DMS 273 (cell line): ENCODE data around the gene PALM.

Experiments used
- DNase-seq: peaks from one replicate; lab custom pipeline; 2025; ENCODE audit not compliant: unreplicated experiment; lab: John Stamatoyannopoulos, UW

PALM gene

DNA sequence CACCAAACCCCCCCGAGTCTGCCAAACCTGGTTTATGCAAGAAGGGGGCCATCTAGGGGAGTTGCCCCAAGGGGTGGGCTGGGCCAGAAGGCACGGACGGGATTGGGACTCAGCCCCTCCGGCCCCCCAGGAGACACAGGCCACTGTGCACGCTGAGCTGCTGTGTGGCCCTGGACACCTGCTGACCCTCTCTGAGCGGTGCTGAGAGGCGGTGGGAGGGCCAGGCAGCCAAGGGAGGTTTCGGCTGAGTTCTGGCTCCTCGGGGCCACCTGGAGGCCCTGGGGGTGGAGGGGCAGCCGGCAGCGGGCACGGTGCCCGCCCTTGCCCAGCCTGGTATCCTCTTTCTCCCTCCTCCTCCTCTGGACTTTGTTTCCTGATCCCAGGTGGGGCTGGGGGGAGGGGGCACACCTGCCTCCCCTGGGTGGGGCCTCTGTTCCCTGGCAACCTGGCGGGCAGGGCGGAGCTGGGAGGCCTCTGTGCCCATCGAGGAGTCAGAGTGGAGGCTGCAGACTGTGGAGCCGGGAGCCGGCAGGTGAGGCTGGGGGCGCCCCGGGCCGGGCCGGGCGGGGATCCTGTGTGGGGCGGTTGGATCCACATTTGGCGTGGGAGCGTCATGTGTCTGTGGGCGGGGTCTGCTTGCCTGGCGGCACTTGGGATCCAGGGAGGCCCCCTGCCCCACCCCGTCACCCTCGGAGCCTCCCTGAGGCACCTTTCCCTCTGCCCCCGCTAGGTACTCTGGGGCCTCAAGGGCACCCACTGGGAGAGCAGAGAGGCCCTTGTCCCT lies 42.1 kb downstream of the PALM start, which contains the start of gene MISP:
MISP (plus strand) TSS at position 473 of the 784 bp plus-strand sequence. CDS start 5,835 bp downstream, outside the sequence.
- no peak for DNase-seq

- DNase-seq: no peak
These were observed 43.0 kb downstream of the PALM start for GRCh38 chr19:751501-752341.

DNA sequence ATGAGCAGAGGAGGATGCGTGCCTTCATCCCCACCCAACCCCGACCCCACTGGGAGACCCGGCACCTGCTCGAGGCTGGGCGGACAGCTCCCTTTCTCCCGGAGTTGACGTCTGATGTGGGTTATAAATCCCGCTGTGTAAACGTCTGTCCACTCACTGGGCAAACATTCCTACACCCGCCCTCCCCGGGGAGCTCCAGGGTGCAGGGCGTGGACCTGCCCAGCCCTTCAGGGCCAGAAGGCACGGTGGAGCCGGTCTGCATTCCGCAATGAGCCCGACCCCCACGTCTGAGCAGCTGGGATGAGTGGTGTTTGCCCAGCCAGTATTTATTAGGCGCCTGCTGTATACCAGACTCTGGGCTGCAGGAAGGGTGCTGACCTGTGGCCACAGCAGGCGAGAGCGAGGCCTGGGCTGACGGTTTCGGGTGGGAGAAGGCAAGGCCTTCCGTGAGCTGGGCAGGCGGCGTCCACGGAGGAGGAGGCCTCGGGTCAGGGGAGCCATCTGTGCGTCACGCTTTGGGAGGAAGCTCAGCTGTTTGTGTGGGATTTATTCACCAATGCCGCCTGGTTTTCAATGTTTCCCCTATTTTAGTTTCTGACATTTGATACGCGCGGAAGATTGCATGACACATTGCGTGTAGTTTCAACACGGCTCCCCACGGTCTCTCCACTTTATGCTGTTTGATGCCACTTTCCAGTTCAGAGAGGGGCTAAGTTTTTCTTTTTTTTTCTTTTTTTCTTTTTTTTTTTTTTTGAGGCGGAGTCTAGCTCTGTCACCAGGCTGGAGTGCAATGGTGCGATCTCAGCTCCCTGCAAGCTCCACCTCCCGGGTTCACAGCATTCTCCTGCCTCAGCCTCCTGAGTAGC lies 44.1 kb downstream of the PALM start:
- no peak for DNase-seq

DNA sequence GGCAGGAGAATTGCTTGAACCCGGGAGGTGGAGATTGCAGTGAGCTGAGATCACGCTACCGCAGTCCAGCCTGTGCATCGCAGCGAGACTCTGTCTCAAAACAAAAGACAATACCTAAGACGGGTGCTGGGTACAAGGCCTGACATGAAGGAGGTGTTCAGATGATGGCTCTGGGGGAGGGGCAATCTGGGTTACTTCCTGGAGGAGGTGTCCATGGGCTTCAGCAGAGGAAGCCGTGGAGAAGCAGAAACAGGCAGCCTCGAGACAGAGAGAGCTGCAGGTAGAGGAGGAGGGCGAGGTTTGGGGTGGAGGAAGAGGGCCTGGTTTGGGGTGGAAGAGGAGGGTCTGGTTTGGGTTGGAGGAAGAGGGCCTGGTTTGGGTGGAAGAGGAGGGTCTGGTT lies 45.8 kb downstream of the PALM start:
- no peak for DNase-seq

GRCh38 chr19:755063-755462 lies 46.3 kb downstream of the PALM start:
- DNase-seq: no peak

DNA sequence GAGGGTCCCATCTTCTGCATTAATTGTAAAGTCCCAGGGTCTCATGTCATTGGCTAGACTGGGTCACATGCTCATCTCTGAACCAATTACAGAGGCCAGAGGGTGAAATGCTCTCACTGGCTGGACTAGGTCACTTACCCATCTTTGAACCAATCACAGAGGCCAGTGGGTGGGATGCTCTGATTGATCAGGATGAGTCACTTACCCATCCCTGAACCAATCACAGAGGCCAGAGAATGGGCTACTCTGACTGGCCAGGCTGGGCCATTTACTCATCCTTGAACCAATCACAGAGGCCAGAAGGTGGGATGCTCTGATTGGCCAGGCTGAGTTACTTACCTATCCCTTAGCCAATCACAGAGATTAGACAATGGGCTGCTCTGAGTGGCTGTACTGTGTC lies 47.5 kb downstream of the PALM start:
- peak; percentile 47 for DNase-seq

DNA sequence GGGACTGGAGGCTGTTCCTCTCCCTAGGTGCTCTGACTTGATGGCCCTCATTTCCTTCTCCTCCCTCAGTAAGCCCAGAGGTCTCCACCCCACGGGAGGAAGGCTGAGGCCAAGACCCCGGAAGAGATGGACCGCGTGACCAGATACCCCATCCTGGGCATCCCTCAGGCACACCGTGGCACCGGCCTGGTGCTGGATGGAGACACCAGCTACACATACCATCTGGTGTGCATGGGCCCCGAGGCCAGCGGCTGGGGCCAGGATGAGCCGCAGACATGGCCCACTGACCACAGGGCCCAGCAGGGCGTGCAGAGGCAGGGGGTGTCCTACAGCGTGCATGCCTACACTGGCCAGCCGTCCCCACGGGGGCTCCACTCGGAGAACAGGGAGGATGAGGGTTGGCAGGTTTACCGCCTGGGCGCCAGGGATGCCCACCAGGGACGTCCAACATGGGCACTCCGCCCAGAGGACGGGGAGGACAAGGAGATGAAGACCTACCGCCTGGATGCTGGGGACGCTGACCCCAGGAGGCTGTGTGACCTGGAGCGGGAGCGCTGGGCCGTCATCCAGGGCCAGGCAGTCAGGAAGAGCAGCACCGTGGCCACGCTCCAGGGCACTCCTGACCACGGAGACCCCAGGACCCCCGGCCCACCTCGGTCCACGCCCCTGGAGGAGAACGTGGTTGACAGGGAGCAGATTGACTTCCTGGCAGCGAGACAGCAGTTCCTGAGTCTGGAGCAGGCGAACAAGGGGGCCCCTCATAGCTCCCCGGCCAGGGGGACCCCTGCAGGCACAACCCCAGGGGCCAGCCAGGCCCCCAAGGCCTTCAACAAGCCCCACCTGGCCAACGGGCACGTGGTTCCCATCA lies 48.3 kb downstream of the PALM start:
- DNase-seq: no peak

- DNase-seq: no peak
These were observed 49.3 kb downstream of the PALM start for GRCh38 chr19:757811-758668.

DNA sequence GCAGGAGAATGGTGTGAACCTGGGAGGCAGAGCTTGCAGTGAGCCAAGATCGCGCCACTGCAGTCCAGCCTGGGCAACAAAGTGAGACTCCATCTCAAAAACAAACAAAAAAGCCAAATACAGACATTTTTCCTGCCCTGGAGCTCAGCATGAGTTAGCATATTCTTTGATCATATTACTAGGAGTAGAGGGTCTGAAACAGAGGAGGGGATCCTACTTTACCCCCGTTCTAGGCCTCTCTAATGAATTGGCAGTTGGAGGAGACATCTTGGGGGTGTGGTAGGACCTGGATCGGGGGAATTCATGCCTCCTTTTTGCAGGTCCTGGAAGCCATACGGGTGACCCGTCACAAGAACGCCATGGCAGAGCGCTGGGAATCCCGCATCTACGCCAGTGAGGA lies 54.4 kb downstream of the PALM start:
- DNase-seq: no peak

- no peak for DNase-seq
These were observed 55.1 kb downstream of the PALM start for GRCh38 chr19:763869-764268.

DNA sequence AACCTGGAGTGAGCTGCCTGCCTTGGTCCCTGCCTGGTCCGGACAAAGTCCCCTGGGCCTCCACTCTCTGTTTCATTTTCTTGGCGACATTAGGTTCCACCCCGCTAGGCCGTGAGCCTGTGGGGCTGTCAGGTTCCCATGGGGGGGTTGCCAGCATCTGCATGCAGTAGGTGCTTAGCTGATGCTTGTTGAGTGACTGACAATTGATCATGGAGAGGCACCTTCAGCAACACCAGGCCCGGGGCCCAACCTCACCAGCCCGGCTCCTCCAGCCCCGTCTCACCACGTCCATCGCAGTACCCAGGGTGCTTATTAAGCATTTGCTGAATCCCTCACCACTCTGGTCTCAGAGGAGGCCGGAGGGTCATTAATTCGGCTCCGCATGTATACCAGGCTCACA lies 55.6 kb downstream of the PALM start:
- DNase-seq: no peak

GRCh38 chr19:765179-765738 lies 56.5 kb downstream of the PALM start:
- no peak for DNase-seq

DNA sequence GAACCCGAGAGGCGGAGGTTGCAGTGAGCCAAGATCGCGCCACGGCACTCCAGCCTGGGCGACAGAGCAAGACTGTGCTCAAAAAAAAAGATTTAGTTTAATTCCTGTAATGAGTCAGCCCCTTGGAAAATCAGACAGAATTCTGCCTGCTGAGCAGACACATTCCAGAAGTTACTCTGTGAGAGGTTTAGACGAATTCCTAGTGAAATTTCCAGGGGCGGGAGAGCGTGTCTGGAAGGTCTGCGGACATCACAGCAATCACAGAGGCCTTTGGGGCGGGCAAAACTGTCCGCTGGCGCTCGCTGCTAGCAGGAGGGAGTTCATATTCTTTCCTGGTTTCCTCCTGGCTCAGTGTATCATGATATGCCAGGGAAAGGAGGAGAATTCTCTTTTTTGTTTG lies 59.7 kb downstream of the PALM start:
- DNase-seq: no peak

- no peak for DNase-seq
These were observed 60.9 kb downstream of the PALM start for GRCh38 chr19:769616-770015.

DNA sequence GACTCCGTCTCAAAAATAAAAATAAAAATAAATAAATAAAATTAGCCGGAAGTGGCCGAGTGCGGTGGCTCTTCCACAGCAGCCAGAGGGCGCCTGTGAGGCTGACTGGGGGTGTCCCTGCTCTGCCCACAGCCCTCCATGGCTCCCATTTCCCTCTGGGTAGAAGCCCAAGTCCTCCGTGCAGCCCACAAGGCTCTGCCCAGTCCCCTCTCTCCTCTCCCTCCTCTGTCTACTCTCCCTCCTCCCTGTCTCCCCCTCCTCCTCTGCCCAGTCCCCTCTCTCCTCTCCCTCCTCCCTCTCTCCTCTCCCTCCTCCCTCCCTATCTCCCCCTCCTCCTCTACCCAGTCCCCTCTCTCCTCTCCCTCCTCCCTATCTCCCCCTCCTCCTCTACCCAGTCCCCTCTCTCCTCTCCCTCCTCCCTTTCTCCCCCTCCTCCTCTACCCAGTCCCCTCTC lies 62.6 kb downstream of the PALM start:
- DNase-seq: peak; percentile 83

DNA sequence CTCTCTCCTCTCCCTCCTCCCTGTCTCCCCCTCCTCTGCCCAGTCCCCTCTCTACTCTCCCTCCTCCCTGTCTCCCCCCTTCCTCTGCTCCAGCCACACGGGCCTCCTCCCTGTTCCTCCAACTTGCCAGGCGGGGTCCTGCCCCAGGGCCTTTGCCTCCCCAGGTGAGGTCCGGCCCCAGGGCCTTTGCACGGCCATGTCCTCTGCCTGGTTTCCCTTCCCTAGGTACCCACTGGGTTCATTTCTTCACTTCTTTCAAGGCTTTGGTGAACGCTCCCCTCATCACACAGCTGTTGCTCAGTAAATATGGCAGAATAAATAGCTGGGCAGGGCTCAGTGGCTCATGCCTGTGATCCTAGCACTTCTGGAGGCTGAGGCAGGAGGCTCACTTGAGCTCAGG lies 63.3 kb downstream of the PALM start:
- no peak for DNase-seq

DNA sequence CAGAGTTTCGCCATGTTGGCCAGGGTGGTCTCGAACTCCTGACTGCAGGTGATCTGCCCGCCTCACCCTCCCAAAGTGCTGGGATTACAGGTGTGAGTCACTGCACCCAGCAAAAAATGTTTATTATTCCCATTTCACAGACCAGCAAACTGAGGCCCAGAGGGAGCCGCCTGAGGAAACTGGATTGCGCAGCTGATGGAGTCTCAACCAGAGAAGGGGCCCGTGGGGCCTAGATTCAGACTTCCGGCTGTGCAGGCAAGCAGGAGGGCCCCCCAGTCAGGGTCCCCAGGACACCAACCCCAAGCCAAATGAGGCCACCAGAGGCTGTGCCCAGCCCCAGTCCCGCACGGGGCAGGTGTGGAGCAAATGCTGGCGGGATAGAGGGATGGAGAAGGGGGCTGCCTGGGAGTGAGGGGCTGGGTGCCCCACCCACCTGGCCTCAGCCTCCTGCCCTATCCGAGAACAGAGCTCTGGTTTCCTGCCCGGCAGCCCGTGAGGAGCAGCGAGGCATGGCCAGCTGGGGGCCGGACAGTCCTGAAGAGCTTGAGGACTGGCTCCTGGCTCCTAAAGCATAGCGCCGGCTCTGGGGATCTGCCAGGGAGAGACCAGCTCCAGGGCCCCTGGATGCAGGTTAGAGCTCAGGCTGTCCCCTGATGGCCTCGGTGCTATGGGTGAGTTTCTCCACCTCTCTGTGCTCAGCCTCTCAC lies 64.1 kb downstream of the PALM start:
- DNase-seq: peak; percentile 50

GRCh38 chr19:776549-776948 lies 67.8 kb downstream of the PALM start:
- no peak for DNase-seq
